HepG2 (cell line): ENCODE results near the gene KCNAB2. TPM values are rescaled to one million over a fixed set of nuclear protein-coding genes. Genes with fewer than 3 reads are reported as not detected.

Experiments used
- ATF2 ChIP-seq: sonication (generic); formaldehyde crosslinking; IDR thresholded peaks from 2 replicates; pipeline ENCODE4 v1.4.0; 2020; ENCODE audit warnings: missing genetic modification reagents
- EED ChIP-seq: sonication (generic); formaldehyde crosslinking; IDR thresholded peaks from 2 replicates; pipeline ENCODE4 v1.5.0; 2020; ENCODE audit warnings: mild to moderate bottlenecking, missing genetic modification reagents
- GATAD2A ChIP-seq: IDR thresholded peaks from 2 replicates; pipeline ENCODE4 v1.6.1; 2016
- HMG20B ChIP-seq: conservative IDR thresholded peaks from 2 replicates; pipeline ENCODE4 v1.6.1; 2016; ENCODE audit warnings: missing genetic modification reagents, missing compliant biosample characterization
- HNRNPUL1 ChIP-seq: fragments of 200-400 bp; formaldehyde crosslinking; IDR thresholded peaks from 2 replicates; pipeline ENCODE4 v1.6.1; 2017; ENCODE audit warnings: low read depth, mild to moderate bottlenecking, low read length, moderate library complexity
- ISX ChIP-seq: sonication (generic); formaldehyde crosslinking; conservative IDR thresholded peaks from 2 replicates; pipeline ENCODE4 v1.5.0; 2020; ENCODE audit warnings: missing genetic modification reagents
- KAT8 ChIP-seq: IDR thresholded peaks from 2 replicates; pipeline ENCODE4 v1.6.1; 2016; ENCODE audit warnings: missing genetic modification reagents, missing compliant biosample characterization
- MYC ChIP-seq: sonication (generic); formaldehyde crosslinking; IDR thresholded peaks from 2 replicates; pipeline ENCODE4 v1.9.0; 2021; ENCODE audit warnings: missing genetic modification reagents, borderline replicate concordance
- NCOA5 ChIP-seq: sonication (generic); formaldehyde crosslinking; IDR thresholded peaks from 2 replicates; pipeline ENCODE4 v1.4.0; 2020; ENCODE audit warnings: missing genetic modification reagents
- PAXIP1 ChIP-seq: sonication (generic); formaldehyde crosslinking; conservative IDR thresholded peaks from 2 replicates; pipeline ENCODE4 v1.4.0; 2020; ENCODE audit warnings: mild to moderate bottlenecking, missing genetic modification reagents, moderate library complexity
- PTBP1 ChIP-seq: fragments of 200-400 bp; formaldehyde crosslinking; IDR thresholded peaks from 2 replicates; pipeline ENCODE4 v1.6.1; 2018; ENCODE audit warnings: low read length, low read depth; ENCODE audit not compliant: poor library complexity, severe bottlenecking
- RBM39 ChIP-seq: fragments of 200-400 bp; formaldehyde crosslinking; IDR thresholded peaks from one replicate; pipeline ENCODE4 v1.6.1; 2018; ENCODE audit warnings: antibody characterized with exemption, mild to moderate bottlenecking, low read depth, low read length; ENCODE audit not compliant: poor library complexity, severe bottlenecking
- RNF219 ChIP-seq: sonication (generic); formaldehyde crosslinking; IDR thresholded peaks from 2 replicates; pipeline ENCODE4 v1.5.0; 2020; ENCODE audit warnings: mild to moderate bottlenecking, missing genetic modification reagents
- TEF ChIP-seq: sonication (generic); formaldehyde crosslinking; IDR thresholded peaks from 2 replicates; pipeline ENCODE4 v1.5.0; 2020; ENCODE audit warnings: missing genetic modification reagents
- TSC22D2 ChIP-seq: sonication (generic); formaldehyde crosslinking; IDR thresholded peaks from 2 replicates; pipeline ENCODE4 v1.5.1; 2020; ENCODE audit warnings: missing genetic modification reagents, mild to moderate bottlenecking, borderline replicate concordance
- ZNF225 ChIP-seq: sonication (generic); formaldehyde crosslinking; IDR thresholded peaks from 2 replicates; pipeline ENCODE4 v1.4.0; 2020; ENCODE audit warnings: mild to moderate bottlenecking, missing genetic modification reagents
- ZNF280B ChIP-seq: sonication (generic); formaldehyde crosslinking; IDR thresholded peaks from 2 replicates; pipeline ENCODE4 v1.5.0; 2020; ENCODE audit warnings: missing genetic modification reagents, mild to moderate bottlenecking, borderline replicate concordance
- ZNF652 ChIP-seq: IDR thresholded peaks from 2 replicates; pipeline ENCODE4 v1.6.1; 2016; ENCODE audit warnings: low read depth, borderline replicate concordance
- polyA plus RNA-seq, 8 experiments: library from polyadenylated mRNA; depleted of rRNA in 3 of 8; stranded (reverse) in 7 of 8; unstranded in 1 of 8; fragments of >200 nt; fragmentation: Illumina TruSeq in 4 of 8; extraction: Trizol in 4 of 8; gene quantifications; 2 replicates each; pipeline versions ENCODE4 v1.2.1 to v1.2.3, GENCODE V29; 2011 to 2016; ENCODE audit warnings: low read depth in 4 of 8, missing spikeins in 1 of 8, mixed read lengths in 1 of 8; ENCODE audit not compliant: insufficient read depth in 1 of 8
- total RNA-seq, 5 experiments: library from RNA; depleted of rRNA; stranded (reverse); fragments of >200 nt; fragmentation: Illumina TruSeq; extraction: Trizol; gene quantifications; 2 replicates each; pipeline ENCODE4 v1.2.3, GENCODE V29; 2016; ENCODE audit warnings: low read depth in 1 of 5

Gene KCNAB2
- total and polyA plus RNA-seq, 2 of the 13 experiments (the other 11 are each of a cell fraction or from before 2014, with no cell fraction given) = 6.2 to 8.8 TPM

GRCh38 chr1:6052543-6053205 is 7.0 kb downstream of the KCNAB2 start (continued):
- TF ChIP-seq ATF2 (CRISPR knock-in tag) (peak; percentile 28; the same call in 1 of the 2 replicates), TEF (CRISPR knock-in tag) (peak; percentile 80), MYC (no peak), PTBP1 (no peak), PAXIP1 (no peak), HNRNPUL1 (no peak), ZNF280B (CRISPR knock-in tag) (no peak), EED (CRISPR knock-in tag) (no peak), RBM39 (no peak), TSC22D2 (CRISPR knock-in tag) (0 out of 2 replicates have a peak, but pooled peaks have one; percentile 77), ZNF225 (CRISPR knock-in tag) (no peak), ZNF652 (CRISPR knock-in tag) (no peak), HMG20B (0 out of 2 replicates have a peak, but pooled peaks have one; percentile 24), KAT8 (CRISPR knock-in tag) (0 out of 2 replicates have a peak, but pooled peaks have one; percentile 36), NCOA5 (CRISPR knock-in tag) (no peak), ISX (CRISPR knock-in tag) (peak; percentile 91), GATAD2A (CRISPR knock-in tag) (0 out of 2 replicates have a peak, but pooled peaks have one; percentile 19), RNF219 (CRISPR knock-in tag) (no peak)
